OCI-LY7 (cell line): ENCODE measurements around the gene ZNF367.

Source experiments
- EZH2phosphoT487 ChIP-seq: fragments of 200-600 bp; sonication (generic); IDR thresholded peaks from 2 replicates; pipeline ENCODE4 v1.6.1; 2018; ENCODE audit warnings: low read depth, borderline replicate concordance, mild to moderate bottlenecking, mixed run types, antibody characterized with exemption, low read length, moderate library complexity, mixed read lengths
- TF ChIP-seq, protein P1 (sequence below): fragments of 200-600 bp; sonication (generic); conservative IDR thresholded peaks from 2 replicates; pipeline ENCODE4 v1.5.1; 2014; ENCODE audit warnings: mild to moderate bottlenecking, antibody characterized with exemption, low read length, moderate library complexity, mixed read lengths

- TF ChIP-seq, protein P1, sequence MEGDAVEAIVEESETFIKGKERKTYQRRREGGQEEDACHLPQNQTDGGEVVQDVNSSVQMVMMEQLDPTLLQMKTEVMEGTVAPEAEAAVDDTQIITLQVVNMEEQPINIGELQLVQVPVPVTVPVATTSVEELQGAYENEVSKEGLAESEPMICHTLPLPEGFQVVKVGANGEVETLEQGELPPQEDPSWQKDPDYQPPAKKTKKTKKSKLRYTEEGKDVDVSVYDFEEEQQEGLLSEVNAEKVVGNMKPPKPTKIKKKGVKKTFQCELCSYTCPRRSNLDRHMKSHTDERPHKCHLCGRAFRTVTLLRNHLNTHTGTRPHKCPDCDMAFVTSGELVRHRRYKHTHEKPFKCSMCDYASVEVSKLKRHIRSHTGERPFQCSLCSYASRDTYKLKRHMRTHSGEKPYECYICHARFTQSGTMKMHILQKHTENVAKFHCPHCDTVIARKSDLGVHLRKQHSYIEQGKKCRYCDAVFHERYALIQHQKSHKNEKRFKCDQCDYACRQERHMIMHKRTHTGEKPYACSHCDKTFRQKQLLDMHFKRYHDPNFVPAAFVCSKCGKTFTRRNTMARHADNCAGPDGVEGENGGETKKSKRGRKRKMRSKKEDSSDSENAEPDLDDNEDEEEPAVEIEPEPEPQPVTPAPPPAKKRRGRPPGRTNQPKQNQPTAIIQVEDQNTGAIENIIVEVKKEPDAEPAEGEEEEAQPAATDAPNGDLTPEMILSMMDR, result no peak
- TF ChIP-seq EZH2phosphoT487, result no peak
Observed at GRCh38 chr9:96459268-96460007, 41.3 kb upstream of the ZNF367 start.
